GM12892 (cell line): ENCODE data around the gene ATP2A1.
"Not testable (repeated sequence)": the region's sequence is repeated elsewhere in the genome, so short reads cannot be mapped to it uniquely, and the experiment has no call there.

Source experiments
- DNase-seq: peaks from one replicate; pipeline ENCODE4 v3.0.0; 2011; ENCODE audit not compliant: insufficient read length
- FAIRE-seq: peaks from 2 replicates; lab custom pipeline; 2011; peaks lifted over from hg19 to GRCh38; lab: Jason Lieb, UNC
- POLR2A ChIP-seq: IDR thresholded peaks from 2 replicates; pipeline ENCODE4 v1.6.1; 2011; ENCODE audit warnings: low read depth, low read length, control low read depth
- POLR2AphosphoS5 ChIP-seq: IDR thresholded peaks from 2 replicates; pipeline ENCODE4 v1.6.1; 2011; ENCODE audit warnings: low read depth, low read length, control low read depth
- TAF1 ChIP-seq: IDR thresholded peaks from 2 replicates; pipeline ENCODE4 v1.6.1; 2011; ENCODE audit warnings: low read depth, mild to moderate bottlenecking, control low read depth, low read length, borderline replicate concordance

The ATP2A1 gene

GRCh38 chr16:28863929-28864793 is 14.1 kb upstream of the ATP2A1 start:
- TF ChIP-seq POLR2AphosphoS5 (no peak), TAF1 (no peak)
- DNase-seq (no peak), FAIRE-seq (peak; percentile 42)

GRCh38 chr16:28865001-28865688 is 13.1 kb upstream of the ATP2A1 start:
- DNase-seq = no peak
- no peak for TF ChIP-seq POLR2A
- TF ChIP-seq TAF1 = no peak
- no peak for TF ChIP-seq POLR2AphosphoS5
- no peak for FAIRE-seq

- FAIRE-seq = no peak
These were observed 12.4 kb upstream of the ATP2A1 start for GRCh38 chr16:28865722-28866453.

GRCh38 chr16:28866454-28866804 is 11.9 kb upstream of the ATP2A1 start:
- TF ChIP-seq TAF1 (no peak), POLR2A (no peak), POLR2AphosphoS5 (no peak)
- DNase-seq (no peak), FAIRE-seq (no peak)

More at GRCh38 chr16:28865722-28866453, 12.4 kb upstream of the ATP2A1 start:
- no peak for DNase-seq
- TF ChIP-seq POLR2A = no peak
- TF ChIP-seq POLR2AphosphoS5 = no peak
- TF ChIP-seq TAF1 = no peak

GRCh38 chr16:28867241-28867640 is 11.0 kb upstream of the ATP2A1 start:
- TF ChIP-seq TAF1 (no peak), POLR2AphosphoS5 (no peak), POLR2A (no peak)
- FAIRE-seq (no peak), DNase-seq (no peak)

- not testable (repeated sequence) for DNase-seq, FAIRE-seq
These were observed 10.6 kb upstream of the ATP2A1 start for GRCh38 chr16:28867646-28868045.

GRCh38 chr16:28869201-28869600 is 9.1 kb upstream of the ATP2A1 start:
- DNase-seq (no peak), FAIRE-seq (no peak)
- no peak for TF ChIP-seq POLR2AphosphoS5
- no peak for TF ChIP-seq POLR2A

- no peak for FAIRE-seq
- DNase-seq = no peak
- TF ChIP-seq POLR2AphosphoS5 (no peak), POLR2A (no peak), TAF1 (no peak)
These were observed 5.3 kb upstream of the ATP2A1 start for GRCh38 chr16:28872952-28873351.

GRCh38 chr16:28873543-28874201 is 4.6 kb upstream of the ATP2A1 start:
- peak; percentile 80 for FAIRE-seq

GRCh38 chr16:28874406-28874805 is 3.9 kb upstream of the ATP2A1 start:
- TF ChIP-seq POLR2A (no peak), TAF1 (no peak), POLR2AphosphoS5 (no peak)
- no peak for DNase-seq
- FAIRE-seq = no peak

More at GRCh38 chr16:28873543-28874201, 4.6 kb upstream of the ATP2A1 start:
- TF ChIP-seq POLR2AphosphoS5 (no peak), TAF1 (no peak), POLR2A (no peak)
- DNase-seq = peak; percentile 81
